Mesenchymal stem cell (in vitro differentiated cells and primary cell): Measurements from ENCODE around the gene CDH23.

Experiments used
- DNase-seq: peaks from one replicate; pipeline ENCODE4 v3.0.0-alpha.2; 2013
- H2AFZ ChIP-seq: one replicate; pipeline ENCODE4 v1.6.1; 2013; ENCODE audit warnings: low read depth, mild to moderate bottlenecking, control low read depth, inconsistent platforms, low read length, moderate library complexity
- H2AK5ac ChIP-seq: 2 replicates; pipeline ENCODE4 v1.6.1; 2013; ENCODE audit warnings: low read length, moderate library complexity, mild to moderate bottlenecking, inconsistent platforms; ENCODE audit not compliant: severe bottlenecking
- H2BK120ac ChIP-seq: one replicate; pipeline ENCODE4 v1.6.1; 2013; ENCODE audit warnings: low read depth, mild to moderate bottlenecking, inconsistent platforms, low read length, moderate library complexity
- H2BK12ac ChIP-seq, 2 experiments: one replicate each; pipeline ENCODE4 v1.6.1; 2013; ENCODE audit warnings: inconsistent platforms in 2 of 2, low read length in 2 of 2, mild to moderate bottlenecking in 2 of 2, moderate library complexity in 2 of 2, control low read depth in 1 of 2
- H2BK15ac ChIP-seq: one replicate; pipeline ENCODE4 v1.6.1; 2013; ENCODE audit warnings: mild to moderate bottlenecking, low read depth, inconsistent platforms; ENCODE audit not compliant: poor library complexity, severe bottlenecking
- H2BK5ac ChIP-seq: 2 replicates; pipeline ENCODE4 v1.6.1; 2013; ENCODE audit warnings: low read depth, mild to moderate bottlenecking, low read length, control low read depth, inconsistent platforms; ENCODE audit not compliant: poor library complexity, severe bottlenecking
- H3K14ac ChIP-seq, 2 experiments: one replicate each; pipeline ENCODE4 v1.6.1; 2013; ENCODE audit warnings: inconsistent platforms in 2 of 2, low read length in 2 of 2, control low read depth in 1 of 2, mild to moderate bottlenecking in 1 of 2, moderate library complexity in 1 of 2
- H3K18ac ChIP-seq, 2 experiments: one replicate each; pipeline ENCODE4 v1.6.1; 2013; ENCODE audit warnings: inconsistent platforms in 2 of 2, low read length in 2 of 2, control low read depth in 1 of 2, low read depth in 1 of 2, mild to moderate bottlenecking in 1 of 2
- H3K23ac ChIP-seq, 2 experiments: one replicate each; pipeline ENCODE4 v1.6.1; 2013; ENCODE audit warnings: inconsistent platforms in 2 of 2, low read length in 2 of 2, mild to moderate bottlenecking in 2 of 2, moderate library complexity in 2 of 2, control low read depth in 1 of 2
- H3K27ac ChIP-seq: 2 replicates; pipeline ENCODE4 v1.5.1; 2013; ENCODE audit warnings: mild to moderate bottlenecking, moderate library complexity, low read length, control low read depth, inconsistent platforms; ENCODE audit not compliant: poor library complexity, severe bottlenecking
- H3K27me3 ChIP-seq, 2 experiments: 2 replicates each; pipeline versions ENCODE4 v1.6.1 to v1.7.0; 2013; ENCODE audit warnings: low read length in 2 of 2, mild to moderate bottlenecking in 2 of 2, moderate library complexity in 2 of 2, control low read depth in 1 of 2, inconsistent platforms in 1 of 2; ENCODE audit not compliant: control insufficient read depth in 1 of 2, insufficient read depth in 1 of 2
- H3K36me3 ChIP-seq, 2 experiments: 2 replicates each; pipeline versions ENCODE4 v1.6.1 to v1.7.0; 2013; ENCODE audit warnings: low read length in 2 of 2, control low read depth in 1 of 2, inconsistent platforms in 1 of 2, low read depth in 1 of 2, mild to moderate bottlenecking in 1 of 2; ENCODE audit not compliant: insufficient read depth in 2 of 2, control insufficient read depth in 1 of 2
- H3K4ac ChIP-seq, 2 experiments: one replicate each; pipeline ENCODE4 v1.6.1; 2013; ENCODE audit warnings: inconsistent platforms in 2 of 2, low read length in 2 of 2, mild to moderate bottlenecking in 2 of 2, moderate library complexity in 2 of 2, control low read depth in 1 of 2, low read depth in 1 of 2
- H3K4me1 ChIP-seq: 2 replicates; pipeline ENCODE4 v1.6.1; 2013; ENCODE audit warnings: low read depth, low read length, control low read depth; ENCODE audit not compliant: control insufficient read depth, insufficient read depth
- H3K4me2 ChIP-seq: 2 replicates; pipeline ENCODE4 v1.6.1; 2013; ENCODE audit warnings: low read length, mild to moderate bottlenecking, inconsistent platforms; ENCODE audit not compliant: poor library complexity, severe bottlenecking
- H3K4me3 ChIP-seq, 2 experiments: 2 replicates each; pipeline versions ENCODE4 v1.5.1 to v1.7.0; 2013; ENCODE audit warnings: low read length in 2 of 2, mild to moderate bottlenecking in 2 of 2, control low read depth in 1 of 2, low read depth in 1 of 2; ENCODE audit not compliant: insufficient read depth in 1 of 2
- H3K79me1 ChIP-seq: replicated peaks from 2 replicates; pipeline ENCODE4 v1.6.1; 2013; ENCODE audit warnings: mild to moderate bottlenecking, control low read depth, low read length, inconsistent platforms; ENCODE audit not compliant: poor library complexity, severe bottlenecking
- H3K9ac ChIP-seq: 2 replicates; pipeline ENCODE4 v1.7.0; 2013; ENCODE audit warnings: mild to moderate bottlenecking, low read length, moderate library complexity
- H3K9me3 ChIP-seq: 2 replicates; pipeline ENCODE4 v1.7.0; 2013; ENCODE audit warnings: mild to moderate bottlenecking, low read length; ENCODE audit not compliant: control insufficient read depth
- H4K8ac ChIP-seq: one replicate; pipeline ENCODE4 v1.6.1; 2013; ENCODE audit warnings: inconsistent platforms, mild to moderate bottlenecking, low read length, moderate library complexity
- H4K91ac ChIP-seq: one replicate; pipeline ENCODE4 v1.6.1; 2013; ENCODE audit warnings: mild to moderate bottlenecking, low read length, inconsistent platforms
- WGBS: methylation state at CpG from one replicate; pipeline ENCODE4 v1.1.7; 2013; ENCODE audit warnings: mixed read lengths; 5-methylcytosine and 5-hydroxymethylcytosine counted together

The CDH23 gene

DNA sequence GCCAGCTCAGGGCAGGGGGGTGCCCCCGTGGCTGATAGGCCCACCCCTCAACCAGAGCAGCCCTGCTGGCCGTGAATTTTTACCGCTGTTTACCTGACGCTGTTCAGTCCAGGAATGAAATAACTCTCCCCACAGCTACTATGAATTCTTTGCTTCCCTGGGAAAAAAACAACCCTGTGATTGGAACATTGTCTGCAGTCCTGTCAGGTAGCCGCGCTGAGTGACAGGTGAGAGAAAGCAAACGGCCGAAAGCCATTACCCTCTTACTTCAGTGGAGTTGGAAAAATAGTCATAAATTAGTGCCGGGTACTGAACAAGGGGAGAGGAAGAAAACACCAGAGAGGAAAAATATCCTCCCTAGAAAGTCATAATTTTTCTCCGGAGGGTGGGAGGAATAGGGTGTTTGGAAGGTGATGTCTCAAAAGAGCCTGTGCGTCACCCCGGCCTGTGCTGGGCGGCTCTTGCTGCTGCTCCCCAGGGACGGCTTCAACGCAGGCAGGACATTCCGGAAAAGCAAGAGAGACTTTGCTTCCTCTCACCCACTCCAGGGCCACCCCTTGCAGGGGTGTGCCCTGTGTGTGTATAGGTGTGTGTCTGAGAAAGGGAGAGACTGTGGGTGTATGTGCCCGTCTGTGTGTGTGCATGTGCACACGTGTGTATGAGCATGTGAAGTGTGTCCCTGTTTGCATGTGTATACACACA is 69.0 kb downstream of the CDH23 start:
- H3K4ac ChIP-seq: no peak overlapping the region
- H2BK15ac ChIP-seq: no peak overlapping the region
- no peak overlapping the region for H4K91ac ChIP-seq
- 89% methylated on average over 17 of the region's 18 CpGs for WGBS
- no peaks in the 10 kb centered on the region for H3K9me3 ChIP-seq
- H2AFZ ChIP-seq: no peak overlapping the region
- no peak overlapping the region for H3K18ac ChIP-seq
- H3K9ac ChIP-seq: no peak overlapping the region
- no peak for DNase-seq
- H3K4me2 ChIP-seq: no peak overlapping the region
- H3K36me3 ChIP-seq: no peaks in the 10 kb centered on the region
- H3K23ac ChIP-seq: no peak overlapping the region
- no peak overlapping the region for H2BK12ac ChIP-seq
- no peak overlapping the region for H2BK120ac ChIP-seq
- peak overlapping the region in 1 of 2 experiments; percentile 21 for H3K4me3 ChIP-seq
- peak overlapping the region in 1 of 2 experiments; percentile 84 for H3K14ac ChIP-seq
- no peaks in the 10 kb centered on the region for H3K4me1 ChIP-seq
- H2AK5ac ChIP-seq: no peak overlapping the region
- no peak overlapping the region for H4K8ac ChIP-seq
- H3K27me3 ChIP-seq: peaks cover 39 to 53% of the 10 kb centered on the region in 2 experiments
- no peak overlapping the region for H2BK5ac ChIP-seq
- H3K27ac ChIP-seq: no peak overlapping the region
- no peaks in the 10 kb centered on the region for H3K79me1 ChIP-seq

DNA sequence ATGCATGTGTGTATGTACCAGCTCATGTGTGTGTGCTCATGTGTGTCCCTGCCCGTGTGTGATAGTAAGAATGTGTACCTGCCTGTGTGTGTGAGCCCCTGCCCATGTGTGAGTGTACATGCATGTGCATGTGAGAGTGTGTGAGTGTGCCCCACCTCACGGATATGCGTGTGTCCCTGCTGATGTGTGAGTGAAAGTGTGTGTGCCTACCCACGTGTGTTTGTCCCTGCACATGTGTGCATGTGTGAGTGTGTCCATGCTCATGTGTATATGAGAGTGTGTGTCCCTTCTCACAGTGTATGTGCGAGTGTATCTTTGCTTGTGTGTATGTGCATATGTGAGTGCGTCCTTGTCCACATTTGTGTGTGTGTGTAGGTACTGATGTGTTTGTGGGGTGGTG is 69.6 kb downstream of the CDH23 start:
- H3K4ac ChIP-seq: no peak overlapping the region
- H3K36me3 ChIP-seq: no peaks in the 10 kb centered on the region
- no peak overlapping the region for H2AFZ ChIP-seq
- H2AK5ac ChIP-seq: no peak overlapping the region
- H3K4me1 ChIP-seq: no peaks in the 10 kb centered on the region
- H3K9ac ChIP-seq: no peak overlapping the region
- H3K4me3 ChIP-seq: no peak overlapping the region
- 87% methylated on average over 6 of the region's 6 CpGs for WGBS
- peaks cover 38 to 49% of the 10 kb centered on the region in 2 experiments for H3K27me3 ChIP-seq
- no peak overlapping the region for H2BK15ac ChIP-seq
- no peak for DNase-seq
- no peak overlapping the region for H3K27ac ChIP-seq
- H4K8ac ChIP-seq: no peak overlapping the region
- no peak overlapping the region for H3K4me2 ChIP-seq
- H3K18ac ChIP-seq: no peak overlapping the region
- H2BK120ac ChIP-seq: no peak overlapping the region
- H4K91ac ChIP-seq: no peak overlapping the region
- H3K79me1 ChIP-seq: no peaks in the 10 kb centered on the region
- H3K9me3 ChIP-seq: no peaks in the 10 kb centered on the region
- no peak overlapping the region for H2BK5ac ChIP-seq
- no peak overlapping the region for H2BK12ac ChIP-seq
- peak overlapping the region in 1 of 2 experiments; percentile 84 for H3K14ac ChIP-seq
- H3K23ac ChIP-seq: no peak overlapping the region

DNA sequence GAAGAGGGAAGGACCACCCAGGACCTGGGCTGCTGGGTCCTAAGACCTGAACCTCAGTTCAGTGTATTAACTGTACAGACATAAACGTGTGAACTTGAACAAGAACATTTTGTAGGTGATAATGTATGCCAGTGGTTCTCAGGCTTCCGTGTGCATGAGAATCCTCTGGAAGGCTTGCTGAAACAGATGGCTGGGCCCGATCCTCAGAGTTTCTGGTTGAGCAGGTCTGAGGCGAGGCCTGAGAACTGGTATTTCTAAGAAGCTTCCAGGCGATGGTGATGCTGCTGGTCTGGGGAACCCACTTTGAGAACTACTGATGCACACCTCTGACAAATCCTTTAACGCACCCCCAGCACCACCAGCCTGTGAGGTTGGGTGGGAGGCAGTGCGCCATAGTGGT is 70.4 kb downstream of the CDH23 start:
- H3K14ac ChIP-seq: no peak overlapping the region
- no peak for DNase-seq
- no peak overlapping the region for H4K91ac ChIP-seq
- H3K23ac ChIP-seq: no peak overlapping the region
- no peak overlapping the region for H3K27ac ChIP-seq
- no peak overlapping the region for H3K18ac ChIP-seq
- H2BK120ac ChIP-seq: no peak overlapping the region
- no peak overlapping the region for H3K9ac ChIP-seq
- H3K4me2 ChIP-seq: no peak overlapping the region
- no peaks in the 10 kb centered on the region for H3K36me3 ChIP-seq
- no peaks in the 10 kb centered on the region for H3K9me3 ChIP-seq
- no peak overlapping the region for H4K8ac ChIP-seq
- WGBS: 84% methylated on average over 7 of the region's 7 CpGs
- H2BK5ac ChIP-seq: no peak overlapping the region
- H3K79me1 ChIP-seq: no peaks in the 10 kb centered on the region
- no peak overlapping the region for H3K4me3 ChIP-seq
- no peak overlapping the region for H2BK15ac ChIP-seq
- no peak overlapping the region for H2AFZ ChIP-seq
- H3K4me1 ChIP-seq: no peaks in the 10 kb centered on the region
- H2BK12ac ChIP-seq: no peak overlapping the region
- peaks cover 38 to 49% of the 10 kb centered on the region in 2 experiments for H3K27me3 ChIP-seq
- no peak overlapping the region for H2AK5ac ChIP-seq
- H3K4ac ChIP-seq: no peak overlapping the region

DNA sequence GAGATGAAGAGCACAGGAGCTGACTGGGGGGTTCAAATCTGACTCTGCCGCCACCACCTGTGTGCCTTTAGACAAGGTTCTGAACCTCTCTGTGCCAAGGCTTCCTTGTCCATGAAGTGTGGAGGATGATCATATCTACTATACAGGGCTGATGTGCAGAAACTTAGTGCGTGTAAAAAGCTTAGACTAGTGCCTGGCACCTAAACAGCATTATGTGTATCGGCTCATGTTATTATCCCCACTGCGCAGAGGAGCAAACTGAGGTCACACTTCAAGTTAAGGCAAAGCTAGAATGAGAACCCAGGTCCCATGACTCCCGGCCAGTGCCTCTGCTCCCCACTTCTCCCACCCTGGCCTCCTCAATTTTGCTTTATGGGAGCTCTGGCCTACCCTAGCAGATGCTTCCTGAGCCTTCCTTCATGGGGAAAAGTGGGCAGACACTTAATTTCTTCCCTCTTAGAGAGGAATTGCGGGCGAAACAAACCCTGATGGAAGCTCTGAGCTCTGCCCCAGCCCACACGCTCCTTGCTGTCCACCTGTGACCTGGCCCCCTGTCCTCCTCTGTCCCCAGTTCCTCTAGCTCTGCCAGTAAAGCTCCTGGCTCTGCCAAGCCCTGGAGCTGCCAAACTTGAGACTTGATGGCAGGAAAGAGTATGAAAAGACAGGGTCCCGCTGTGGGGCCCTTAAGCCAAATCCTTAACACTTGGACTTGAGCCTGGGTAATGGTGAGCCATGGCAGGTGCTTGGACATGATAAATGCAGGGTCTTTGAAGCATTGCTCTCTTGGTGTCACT is 71.0 kb downstream of the CDH23 start:
- H4K8ac ChIP-seq: no peak overlapping the region
- H3K9ac ChIP-seq: no peak overlapping the region
- no peak overlapping the region for H2AFZ ChIP-seq
- no peak overlapping the region for H3K27ac ChIP-seq
- H2BK15ac ChIP-seq: no peak overlapping the region
- no peak overlapping the region for H3K23ac ChIP-seq
- H3K4me1 ChIP-seq: no peaks in the 10 kb centered on the region
- H3K18ac ChIP-seq: no peak overlapping the region
- no peaks in the 10 kb centered on the region for H3K79me1 ChIP-seq
- H2BK12ac ChIP-seq: no peak overlapping the region
- H3K36me3 ChIP-seq: no peaks in the 10 kb centered on the region
- H2AK5ac ChIP-seq: no peak overlapping the region
- H3K4me3 ChIP-seq: no peak overlapping the region
- H2BK120ac ChIP-seq: no peak overlapping the region
- H3K9me3 ChIP-seq: no peaks in the 10 kb centered on the region
- H3K4me2 ChIP-seq: no peak overlapping the region
- H3K27me3 ChIP-seq: peaks cover 41 to 49% of the 10 kb centered on the region in 2 experiments
- H2BK5ac ChIP-seq: no peak overlapping the region
- no peak overlapping the region for H4K91ac ChIP-seq
- no peak overlapping the region for H3K4ac ChIP-seq
- no peak for DNase-seq
- H3K14ac ChIP-seq: no peak overlapping the region
- WGBS: 85% methylated on average over 9 of the region's 9 CpGs
